Activated CD8-positive, alpha-beta memory T cell treated with anti-CD3 and anti-CD28 coated beads, Interleukin-2, amount 50 U/mL, for 4 hours (primary cell): ENCODE results near the gene CACNA1C.
"Not testable (repeated sequence)": the region's sequence is repeated elsewhere in the genome, so short reads cannot be mapped to it uniquely, and the experiment has no call there.

ENCODE experiments used
- DNase-seq: peaks from one replicate; pipeline ENCODE4 v3.0.0-alpha.2; 2020

The CACNA1C gene

DNA sequence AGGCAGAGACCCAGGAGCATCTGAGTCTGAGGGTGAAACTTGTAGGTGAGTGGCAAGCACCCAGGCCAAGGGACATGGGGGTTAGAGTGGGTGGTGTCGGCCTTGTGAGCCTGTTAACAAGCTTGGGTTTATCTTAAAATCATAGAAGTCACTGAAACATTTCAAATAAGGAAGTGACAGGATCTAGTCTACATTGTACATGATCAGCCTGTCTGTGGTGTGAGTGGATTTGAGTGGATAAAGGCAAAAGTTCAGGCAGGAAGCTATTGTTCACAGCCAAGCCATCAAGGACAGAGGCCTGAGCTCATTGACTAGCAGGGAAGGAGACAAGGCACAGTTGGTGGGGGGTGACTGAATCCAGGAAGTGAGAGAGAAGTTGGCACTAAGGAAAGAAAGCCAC lies 682.6 kb downstream of the CACNA1C start:
- DNase-seq: no peak

DNA sequence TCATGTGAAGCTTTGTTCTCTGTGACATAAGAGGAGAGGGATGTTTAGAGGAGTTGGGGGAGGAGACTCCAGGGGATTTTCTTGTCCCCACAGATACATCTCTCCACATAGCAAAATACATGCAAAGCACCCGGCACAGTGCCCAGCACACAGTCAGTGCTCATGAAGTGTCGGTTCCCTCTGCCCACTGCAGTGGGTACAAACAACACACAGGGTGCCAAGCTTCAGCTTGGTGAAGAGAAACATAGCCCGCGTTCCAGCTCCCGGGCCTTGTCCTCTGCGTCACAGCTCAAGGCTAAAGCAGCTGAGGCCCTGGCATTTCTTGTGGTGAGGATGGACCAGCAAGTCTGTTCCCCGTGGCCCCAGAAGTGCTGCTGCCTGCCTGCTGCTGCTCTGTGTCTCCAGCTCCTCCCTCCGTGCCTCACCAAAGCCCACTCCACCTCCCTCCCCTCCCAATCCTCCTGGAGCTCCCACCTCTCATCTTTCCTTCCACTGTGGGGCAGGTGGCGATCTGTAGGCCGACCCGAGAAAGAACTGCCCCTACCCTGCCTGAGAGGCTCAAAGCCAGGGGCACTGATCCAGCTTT lies 685.0 kb downstream of the CACNA1C start:
- no peak for DNase-seq

DNA sequence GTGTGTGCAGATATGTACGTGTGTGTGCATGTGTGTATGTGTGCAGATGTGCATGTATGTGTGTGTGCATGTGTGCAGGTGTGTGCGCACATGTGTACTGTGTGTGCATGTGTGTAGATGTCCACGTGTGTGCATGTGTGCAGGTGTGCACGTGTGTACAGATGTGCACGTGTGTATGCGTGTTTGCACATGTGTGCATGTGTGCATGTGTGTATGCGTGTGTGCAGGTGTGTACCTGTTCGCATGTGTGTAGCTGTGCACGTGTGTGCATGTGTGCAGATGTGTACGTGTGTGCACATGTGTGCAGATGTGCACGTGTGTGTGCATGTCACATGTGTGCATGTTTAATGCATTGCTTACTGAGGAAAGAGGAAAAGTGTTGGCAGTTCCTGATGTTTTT lies 686.3 kb downstream of the CACNA1C start:
- DNase-seq: no peak

DNA sequence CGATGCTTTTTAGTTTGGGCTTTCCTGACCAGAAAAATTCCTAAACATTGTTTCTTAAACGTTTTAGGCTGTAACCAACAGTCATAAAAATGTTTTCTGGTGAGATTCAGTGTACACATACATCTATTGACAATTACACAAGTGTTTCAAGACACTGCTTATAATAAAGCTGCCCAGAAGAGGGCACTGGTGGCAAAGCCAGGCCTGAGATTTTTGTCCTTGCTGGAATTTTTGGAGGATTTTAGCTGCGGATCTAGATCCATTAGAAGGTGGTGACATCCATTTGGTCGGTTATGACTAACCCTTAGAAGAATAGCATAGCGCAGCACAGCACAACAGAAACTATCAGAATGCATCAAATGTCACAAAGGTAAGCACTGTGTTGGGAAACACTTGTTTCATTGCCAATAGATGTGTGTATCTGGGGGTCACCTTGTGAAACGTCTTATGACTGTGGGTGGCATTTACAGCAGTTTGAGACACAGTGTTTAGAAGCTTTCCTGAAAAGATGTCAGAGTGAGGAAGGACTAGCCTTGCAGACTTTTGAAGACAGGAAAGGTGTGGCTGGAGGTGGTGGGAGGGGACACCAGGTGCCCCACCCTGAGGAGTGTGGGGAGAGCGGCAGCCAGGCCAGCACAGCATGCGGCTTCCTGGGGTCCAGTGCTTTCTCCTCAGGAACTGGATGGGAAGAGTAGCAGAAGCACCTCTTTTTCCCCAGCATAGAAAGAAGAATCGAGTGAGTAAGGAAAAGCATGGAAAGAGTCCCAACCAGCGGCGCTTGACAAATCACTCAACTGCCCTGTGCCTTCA lies 687.2 kb downstream of the CACNA1C start:
- no peak for DNase-seq

DNA sequence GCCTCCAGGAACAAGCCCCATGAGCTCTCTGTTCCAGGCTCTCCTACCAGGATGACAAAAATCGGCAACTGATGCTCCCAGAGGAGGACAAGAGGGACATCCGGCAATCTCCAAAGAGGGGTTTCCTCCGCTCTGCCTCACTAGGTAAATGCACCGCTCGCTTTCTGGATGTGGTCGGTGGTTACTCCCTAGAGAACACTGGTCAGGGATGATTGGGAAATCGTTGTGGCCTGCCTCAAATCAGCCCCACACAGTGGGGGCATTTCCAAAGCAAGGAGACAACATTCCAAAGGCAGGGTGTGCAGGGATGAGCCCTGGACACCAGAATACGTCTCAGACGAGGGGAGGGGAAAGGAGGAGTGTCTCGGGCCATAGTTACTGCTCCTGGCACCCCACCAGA lies 689.2 kb downstream of the CACNA1C start:
- not testable (repeated sequence) for DNase-seq

DNA sequence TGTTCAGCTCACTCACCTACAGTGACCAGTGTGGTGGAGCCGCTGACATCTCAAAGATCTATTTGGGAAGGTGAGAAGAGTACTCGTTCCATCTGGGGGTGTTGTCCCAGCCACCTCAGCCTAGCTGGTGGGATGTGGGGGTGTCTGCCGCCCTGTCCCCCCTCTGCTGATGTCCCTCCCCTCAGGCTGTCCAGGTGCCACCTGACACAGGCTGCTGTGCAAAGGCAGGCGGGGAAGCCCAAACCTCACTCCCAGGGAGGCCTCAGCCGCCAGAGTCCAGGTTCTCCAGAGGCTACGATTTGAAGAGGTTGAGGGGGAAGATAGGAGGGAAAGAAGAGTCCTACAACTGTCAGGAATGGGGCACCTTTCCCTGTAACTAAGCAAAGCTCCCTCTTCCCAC lies 690.7 kb downstream of the CACNA1C start:
- no peak for DNase-seq

DNA sequence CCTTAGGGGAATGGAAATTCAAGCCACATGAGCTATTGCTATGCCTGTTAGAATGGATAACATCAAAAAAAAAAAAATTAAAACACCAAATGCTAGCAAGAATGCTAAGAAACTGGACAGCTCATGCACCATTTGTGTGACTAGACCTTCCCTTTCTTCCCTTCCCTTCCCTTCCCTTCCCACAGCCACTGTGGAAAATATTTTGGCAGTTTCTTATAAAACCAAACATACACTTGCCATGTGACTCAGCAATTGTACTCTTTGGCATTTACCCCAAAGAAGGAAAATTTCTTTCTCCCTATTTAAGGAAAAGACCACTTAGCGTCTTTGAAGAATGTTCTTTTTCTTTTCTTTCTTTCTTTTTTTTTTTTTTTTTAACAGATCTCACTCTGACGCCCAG lies 692.9 kb downstream of the CACNA1C start:
- DNase-seq: no peak
